ENCODE measurements around the gene RBBP6.
"Not testable (repeated sequence)": the region's sequence is repeated elsewhere in the genome, so short reads cannot be mapped to it uniquely, and the experiment has no call there.

RBBP6 gene

DNA sequence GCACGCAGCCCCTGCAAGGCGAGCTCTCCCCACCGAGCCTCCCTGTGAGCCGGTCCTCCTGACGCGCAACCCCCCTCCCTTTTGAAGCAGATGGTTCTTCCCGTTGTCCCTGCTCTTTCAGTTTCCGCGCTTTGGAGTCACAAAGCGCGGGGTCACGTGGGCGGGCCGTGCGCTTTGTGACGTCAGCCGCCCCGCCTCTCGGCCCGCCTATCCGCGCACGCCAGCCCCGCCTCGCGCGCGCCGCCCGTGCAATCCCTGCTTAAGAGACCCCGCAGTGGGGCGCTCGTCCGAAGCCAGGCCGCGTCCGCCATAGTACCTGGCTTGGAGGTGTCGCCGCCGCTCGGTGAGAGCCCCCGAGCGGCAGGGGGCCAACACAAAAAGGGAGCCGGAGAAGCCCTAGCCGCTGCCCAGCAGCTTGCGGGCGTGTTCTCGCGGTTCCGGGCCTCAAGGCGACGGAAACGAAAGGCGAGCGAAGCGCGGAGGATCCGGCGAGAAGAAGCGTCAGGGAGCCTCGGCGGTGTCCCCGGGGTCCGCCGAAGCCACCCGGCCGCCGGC lies at the start of gene RBBP6:
Gene RBBP6, plus strand, starts transcription at position 272 of the 555 bp plus-strand sequence. CDS start 1,061 bp downstream, outside the sequence.
- H3K4me3 ChIP-seq (ENCODE audit: low read length), result peak within 1 kb of the TSS; percentile 97
- DNase-seq (ENCODE audit: low read depth), result peak; percentile 88
- TF ChIP-seq, protein P1, sequence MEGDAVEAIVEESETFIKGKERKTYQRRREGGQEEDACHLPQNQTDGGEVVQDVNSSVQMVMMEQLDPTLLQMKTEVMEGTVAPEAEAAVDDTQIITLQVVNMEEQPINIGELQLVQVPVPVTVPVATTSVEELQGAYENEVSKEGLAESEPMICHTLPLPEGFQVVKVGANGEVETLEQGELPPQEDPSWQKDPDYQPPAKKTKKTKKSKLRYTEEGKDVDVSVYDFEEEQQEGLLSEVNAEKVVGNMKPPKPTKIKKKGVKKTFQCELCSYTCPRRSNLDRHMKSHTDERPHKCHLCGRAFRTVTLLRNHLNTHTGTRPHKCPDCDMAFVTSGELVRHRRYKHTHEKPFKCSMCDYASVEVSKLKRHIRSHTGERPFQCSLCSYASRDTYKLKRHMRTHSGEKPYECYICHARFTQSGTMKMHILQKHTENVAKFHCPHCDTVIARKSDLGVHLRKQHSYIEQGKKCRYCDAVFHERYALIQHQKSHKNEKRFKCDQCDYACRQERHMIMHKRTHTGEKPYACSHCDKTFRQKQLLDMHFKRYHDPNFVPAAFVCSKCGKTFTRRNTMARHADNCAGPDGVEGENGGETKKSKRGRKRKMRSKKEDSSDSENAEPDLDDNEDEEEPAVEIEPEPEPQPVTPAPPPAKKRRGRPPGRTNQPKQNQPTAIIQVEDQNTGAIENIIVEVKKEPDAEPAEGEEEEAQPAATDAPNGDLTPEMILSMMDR (conservative IDR thresholded peaks at IDR 0.05; ENCODE audit: low read depth, low read length), result peak; percentile 16

DNA sequence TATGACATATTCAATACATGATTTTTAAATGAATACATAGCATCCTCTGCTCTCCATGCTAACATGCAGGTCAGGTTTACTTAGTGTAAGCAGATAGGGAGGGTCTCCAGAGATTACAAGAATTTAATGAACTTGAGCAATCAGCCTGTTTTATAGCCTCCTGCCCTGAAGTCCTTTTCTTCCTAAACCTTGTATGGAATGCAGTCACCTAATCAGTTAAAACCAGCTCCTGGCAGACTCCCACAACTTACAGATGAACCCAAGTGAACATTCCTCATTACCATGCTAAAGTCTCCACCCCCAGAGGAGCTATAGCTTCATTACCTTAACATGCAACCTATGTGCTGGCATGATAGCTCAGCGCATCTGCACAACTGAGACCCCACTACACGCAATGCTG lies 48.5 kb upstream of the RBBP6 start:
- TF ChIP-seq, protein P1 (conservative IDR thresholded peaks at IDR 0.05; ENCODE audit: low read depth, low read length), result no peak
- DNase-seq (ENCODE audit: low read depth), result no peak
- H3K4me3 ChIP-seq (ENCODE audit: low read length), result no peak overlapping the region

- TF ChIP-seq, protein P1 (conservative IDR thresholded peaks at IDR 0.05; ENCODE audit: low read depth, low read length), result no peak
- no peak for DNase-seq (ENCODE audit: low read depth)
- no peak overlapping the region for H3K4me3 ChIP-seq (ENCODE audit: low read length)
These were observed 47.6 kb upstream of the RBBP6 start for GRCh38 chr16:24491731-24492130.

DNA sequence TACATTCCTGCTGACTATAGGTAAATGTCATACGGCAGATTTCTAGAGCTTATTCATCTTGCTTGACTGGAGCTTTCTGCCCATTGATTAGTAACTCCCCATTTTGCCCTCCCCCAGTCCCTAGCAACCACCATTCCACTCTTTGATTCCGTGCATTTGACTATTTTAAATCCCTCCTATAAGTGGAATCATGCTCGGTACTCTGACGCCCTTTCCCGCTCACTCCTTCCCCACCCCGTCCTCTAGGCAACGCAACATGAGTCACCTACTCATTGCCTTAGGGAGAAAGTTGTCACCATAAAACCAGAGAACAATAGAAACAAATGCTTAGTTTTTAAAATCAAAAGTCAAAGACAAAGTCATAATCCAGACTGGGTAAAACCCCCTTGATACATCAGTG lies 45.5 kb upstream of the RBBP6 start:
- DNase-seq (ENCODE audit: low read depth), result no peak
- no peak overlapping the region for H3K4me3 ChIP-seq (ENCODE audit: low read length)
- TF ChIP-seq, protein P1 (conservative IDR thresholded peaks at IDR 0.05; ENCODE audit: low read depth, low read length), result no peak

- not testable (repeated sequence) for H3K4me3 ChIP-seq (ENCODE audit: low read length); DNase-seq (ENCODE audit: low read depth)
These were observed 44.2 kb upstream of the RBBP6 start for GRCh38 chr16:24495207-24495606.

- no peak for DNase-seq (ENCODE audit: low read depth)
- TF ChIP-seq, protein P1 (conservative IDR thresholded peaks at IDR 0.05; ENCODE audit: low read depth, low read length), result no peak
- H3K4me3 ChIP-seq (ENCODE audit: low read length), result no peak overlapping the region
These were observed 41.9 kb upstream of the RBBP6 start for GRCh38 chr16:24497440-24497839.

DNA sequence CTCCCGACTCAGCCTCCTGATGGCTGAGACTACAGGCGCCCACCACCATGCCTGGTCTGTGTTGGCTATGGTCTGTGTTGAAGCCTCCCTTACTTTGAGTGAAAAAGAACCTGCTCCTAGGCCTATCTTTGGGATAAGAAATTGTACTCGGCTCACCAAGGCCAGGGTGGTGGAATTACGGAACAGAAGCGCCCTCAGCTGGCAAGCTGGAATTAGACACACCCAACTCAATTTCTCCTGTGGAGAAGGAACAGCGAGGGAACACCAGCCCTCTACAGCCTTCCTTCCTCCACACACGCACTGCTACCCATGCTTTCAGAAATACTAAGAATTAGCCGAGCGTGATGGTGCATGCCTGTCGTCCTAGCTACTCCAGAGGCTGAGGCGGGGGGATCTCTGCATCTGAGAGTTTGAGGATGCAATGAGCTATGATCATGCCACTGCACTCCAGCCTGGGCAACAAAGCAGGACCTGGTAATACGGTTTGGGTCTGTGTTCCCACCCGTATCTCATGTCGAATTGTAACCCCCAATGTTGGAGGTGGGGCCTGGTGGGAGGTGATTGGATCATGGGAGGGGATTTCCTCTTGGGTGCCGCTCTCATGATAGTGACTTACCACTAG lies 40.1 kb upstream of the RBBP6 start:
- TF ChIP-seq, protein P1 (conservative IDR thresholded peaks at IDR 0.05; ENCODE audit: low read depth, low read length), result peak; percentile 67
- DNase-seq (ENCODE audit: low read depth), result no peak
- no peak overlapping the region for H3K4me3 ChIP-seq (ENCODE audit: low read length)

All from retinal pigment epithelial cell (primary cell).